MCF 10A (cell line): Measurements from ENCODE around the gene HOXB6. TPM values are rescaled to one million over a fixed set of nuclear protein-coding genes. Genes with fewer than 3 reads are reported as not detected.

Experiments
- BruUV-seq: library from RNA; stranded (reverse); fragments of 400-500 nt; replicated peaks from 2 replicates; lab custom pipeline; 2021; lab: Mats Ljungman, UMichigan
- CTCF ChIA-PET: fragments of 300-600 bp; sonication (Branson Sonifier 250); formaldehyde crosslinking; extraction: SDS; loops from one replicate; lab custom pipeline; 2021; ENCODE audit warnings: antibody characterized with exemption, inconsistent platforms; lab: Yijun Ruan, JAX
- POLR2A ChIA-PET: fragments of 300-600, 350-650 bp; sonication (Branson Sonifier 250); formaldehyde crosslinking; extraction: SDS; loops from one replicate; lab custom pipeline; 2020; ENCODE audit warnings: antibody characterized with exemption, inconsistent platforms; lab: Yijun Ruan, JAX
- DNase-seq: peaks from one replicate; pipeline ENCODE4 v3.0.0-alpha.2; 2018; ENCODE audit not compliant: unreplicated experiment
- H3K27ac Mint-ChIP-seq: one replicate; pipeline ENCODE4 v1.8.0; 2022; ENCODE audit warnings: mild to moderate bottlenecking, low read depth, mixed read lengths; ENCODE audit not compliant: unreplicated experiment
- H3K27me3 Mint-ChIP-seq: one replicate; pipeline ENCODE4 v1.8.0; 2022; ENCODE audit warnings: mixed read lengths; ENCODE audit not compliant: insufficient read depth, unreplicated experiment
- H3K36me3 Mint-ChIP-seq: one replicate; pipeline ENCODE4 v1.8.0; 2022; ENCODE audit warnings: mild to moderate bottlenecking, moderate library complexity, mixed read lengths; ENCODE audit not compliant: insufficient read depth, unreplicated experiment
- H3K4me1 Mint-ChIP-seq: one replicate; pipeline ENCODE4 v1.8.0; 2022; ENCODE audit warnings: mixed read lengths; ENCODE audit not compliant: insufficient read depth, unreplicated experiment
- H3K4me3 Mint-ChIP-seq: one replicate; pipeline ENCODE4 v1.8.0; 2022; ENCODE audit warnings: mild to moderate bottlenecking, moderate library complexity, mixed read lengths; ENCODE audit not compliant: unreplicated experiment
- H3K9me3 Mint-ChIP-seq: one replicate; pipeline ENCODE4 v1.8.0; 2022; ENCODE audit warnings: mixed read lengths; ENCODE audit not compliant: unreplicated experiment
- intact Hi-C: fragments of 100-400 bp; cut with micrococcal nuclease; formaldehyde crosslinking; loops from 2 replicates; pipeline ENCODE4 v1.14.1; 2022
- total RNA-seq: library from RNA; stranded (reverse); gene quantifications from 2 replicates; pipeline ENCODE4 v1.2.3, GENCODE V29; 2022
- TF ChIP-seq, protein P1 (sequence below): fragments of 200-600 bp; IDR thresholded peaks from one replicate; pipeline ENCODE4 v1.8.0; 2022; ENCODE audit warnings: antibody characterized with exemption, mild to moderate bottlenecking; ENCODE audit not compliant: unreplicated experiment

HOXB6 gene
- total RNA-seq, 1 experiment from 2014 or later = not detected

DNA sequence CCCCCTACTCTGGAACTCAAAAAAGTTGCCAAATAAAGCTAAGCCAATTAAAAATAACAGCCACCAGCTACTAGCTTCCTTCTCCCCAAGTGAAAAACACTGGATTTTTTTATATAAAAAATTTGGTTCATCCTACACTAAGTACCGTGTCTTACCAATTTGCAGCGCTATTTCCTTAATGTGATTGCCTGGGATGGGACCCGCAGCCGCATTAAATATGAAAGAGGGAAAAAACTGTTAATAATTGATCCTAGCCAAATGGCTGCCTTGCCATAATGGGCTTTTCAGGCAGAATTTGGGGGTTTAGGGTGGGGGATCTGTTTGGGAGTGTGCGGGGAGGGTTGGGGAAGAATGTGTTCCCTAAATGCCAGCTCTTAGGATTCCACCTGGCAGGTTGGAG is 19.3 kb upstream of the HOXB6 start:
- H3K9me3 Mint-ChIP-seq = no peaks in the 10 kb centered on the region
- DNase-seq = no peak
- intact Hi-C loops = no loop called here
- TF ChIP-seq, protein P1, sequence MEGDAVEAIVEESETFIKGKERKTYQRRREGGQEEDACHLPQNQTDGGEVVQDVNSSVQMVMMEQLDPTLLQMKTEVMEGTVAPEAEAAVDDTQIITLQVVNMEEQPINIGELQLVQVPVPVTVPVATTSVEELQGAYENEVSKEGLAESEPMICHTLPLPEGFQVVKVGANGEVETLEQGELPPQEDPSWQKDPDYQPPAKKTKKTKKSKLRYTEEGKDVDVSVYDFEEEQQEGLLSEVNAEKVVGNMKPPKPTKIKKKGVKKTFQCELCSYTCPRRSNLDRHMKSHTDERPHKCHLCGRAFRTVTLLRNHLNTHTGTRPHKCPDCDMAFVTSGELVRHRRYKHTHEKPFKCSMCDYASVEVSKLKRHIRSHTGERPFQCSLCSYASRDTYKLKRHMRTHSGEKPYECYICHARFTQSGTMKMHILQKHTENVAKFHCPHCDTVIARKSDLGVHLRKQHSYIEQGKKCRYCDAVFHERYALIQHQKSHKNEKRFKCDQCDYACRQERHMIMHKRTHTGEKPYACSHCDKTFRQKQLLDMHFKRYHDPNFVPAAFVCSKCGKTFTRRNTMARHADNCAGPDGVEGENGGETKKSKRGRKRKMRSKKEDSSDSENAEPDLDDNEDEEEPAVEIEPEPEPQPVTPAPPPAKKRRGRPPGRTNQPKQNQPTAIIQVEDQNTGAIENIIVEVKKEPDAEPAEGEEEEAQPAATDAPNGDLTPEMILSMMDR = no peak
- CTCF ChIA-PET = interaction anchor here (0.6 to 1.6 kb wide), 3 partner anchors 13 to 181 kb away, joined by 3 to 6 read pairs (median 3); no protein-coding TSS in a partner anchor
- no peak overlapping the region for H3K27ac Mint-ChIP-seq
- POLR2A ChIA-PET = interaction anchor here (0.7 kb wide), 1 partner anchor 188 kb away, joined by 3 read pairs; no protein-coding TSS in a partner anchor
- BruUV-seq = no TSS peak
- H3K27me3 Mint-ChIP-seq = peaks cover 99% of the 10 kb centered on the region
- H3K4me1 Mint-ChIP-seq = peaks cover 6% of the 10 kb centered on the region
- H3K36me3 Mint-ChIP-seq = peaks cover 7% of the 10 kb centered on the region
- H3K4me3 Mint-ChIP-seq = no peak overlapping the region

DNA sequence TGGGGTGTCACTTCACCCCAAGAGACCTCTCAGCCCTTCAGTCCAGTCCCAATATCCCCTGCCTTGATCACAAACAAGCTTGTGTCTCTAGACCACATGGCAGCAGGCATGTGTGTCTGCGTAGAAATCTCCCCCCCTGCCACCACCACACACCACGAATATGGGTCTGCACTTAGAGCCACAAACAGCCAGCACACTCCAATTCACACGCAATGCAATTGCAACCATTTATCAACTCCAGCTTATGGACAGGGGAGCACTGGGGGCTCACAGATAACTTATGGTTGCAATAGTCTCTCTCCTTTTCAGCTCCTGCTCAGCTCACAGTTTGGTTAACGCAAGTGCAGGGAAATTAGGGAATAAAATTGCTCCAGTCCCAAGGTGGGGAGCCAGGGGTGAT is 18.8 kb upstream of the HOXB6 start:
- Mint-ChIP-seq H3K4me3 (no peak overlapping the region), H3K4me1 (peaks cover 6% of the 10 kb centered on the region), H3K27me3 (peaks cover 99% of the 10 kb centered on the region), H3K27ac (no peak overlapping the region), H3K36me3 (peaks cover 7% of the 10 kb centered on the region), H3K9me3 (no peaks in the 10 kb centered on the region)
- POLR2A ChIA-PET = interaction anchor here (0.7 kb wide), 2 partner anchors 189 to 1665 kb away, joined by 3 read pairs; no protein-coding TSS in a partner anchor
- DNase-seq = no peak
- TF ChIP-seq, protein P1 = no peak
- intact Hi-C loops = no loop called here
- no TSS peak for BruUV-seq
- CTCF ChIA-PET = interaction anchor here (0.7 to 1.6 kb wide), 4 partner anchors 13 to 730 kb away, joined by 3 to 6 read pairs (median 3); no protein-coding TSS in a partner anchor

DNA sequence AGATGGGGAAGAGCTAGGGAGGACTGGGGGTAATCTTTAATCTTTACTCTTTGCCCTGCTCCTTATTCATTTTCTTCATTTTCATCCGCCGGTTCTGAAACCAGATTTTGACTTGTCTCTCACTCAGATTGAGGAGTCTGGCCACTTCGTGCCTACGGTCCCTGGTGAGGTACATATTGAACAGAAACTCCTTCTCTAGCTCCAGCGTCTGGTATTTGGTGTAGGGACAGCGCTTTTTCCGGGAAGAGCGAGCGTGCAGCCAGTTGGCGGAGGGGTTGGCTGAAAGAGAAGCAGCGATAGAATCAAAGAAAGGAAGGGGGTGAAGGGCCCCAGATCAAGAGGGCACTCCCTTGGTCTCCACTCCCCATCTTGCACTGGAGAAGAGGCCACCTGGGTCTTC is 18.1 kb upstream of the HOXB6 start:
- H3K4me1 Mint-ChIP-seq = peaks cover 6% of the 10 kb centered on the region
- no TSS peak for BruUV-seq
- DNase-seq = no peak
- H3K27ac Mint-ChIP-seq = no peak overlapping the region
- peaks cover 99% of the 10 kb centered on the region for H3K27me3 Mint-ChIP-seq
- peaks cover 7% of the 10 kb centered on the region for H3K36me3 Mint-ChIP-seq
- ChIA-PET CTCF (interaction anchor here (0.7 to 1.1 kb wide), 4 partner anchors 13 to 729 kb away, joined by 3 read pairs; no protein-coding TSS in a partner anchor), POLR2A (no interaction called here)
- H3K4me3 Mint-ChIP-seq = no peak overlapping the region
- TF ChIP-seq, protein P1 = no peak
- no peaks in the 10 kb centered on the region for H3K9me3 Mint-ChIP-seq
- intact Hi-C loops = no loop called here

DNA sequence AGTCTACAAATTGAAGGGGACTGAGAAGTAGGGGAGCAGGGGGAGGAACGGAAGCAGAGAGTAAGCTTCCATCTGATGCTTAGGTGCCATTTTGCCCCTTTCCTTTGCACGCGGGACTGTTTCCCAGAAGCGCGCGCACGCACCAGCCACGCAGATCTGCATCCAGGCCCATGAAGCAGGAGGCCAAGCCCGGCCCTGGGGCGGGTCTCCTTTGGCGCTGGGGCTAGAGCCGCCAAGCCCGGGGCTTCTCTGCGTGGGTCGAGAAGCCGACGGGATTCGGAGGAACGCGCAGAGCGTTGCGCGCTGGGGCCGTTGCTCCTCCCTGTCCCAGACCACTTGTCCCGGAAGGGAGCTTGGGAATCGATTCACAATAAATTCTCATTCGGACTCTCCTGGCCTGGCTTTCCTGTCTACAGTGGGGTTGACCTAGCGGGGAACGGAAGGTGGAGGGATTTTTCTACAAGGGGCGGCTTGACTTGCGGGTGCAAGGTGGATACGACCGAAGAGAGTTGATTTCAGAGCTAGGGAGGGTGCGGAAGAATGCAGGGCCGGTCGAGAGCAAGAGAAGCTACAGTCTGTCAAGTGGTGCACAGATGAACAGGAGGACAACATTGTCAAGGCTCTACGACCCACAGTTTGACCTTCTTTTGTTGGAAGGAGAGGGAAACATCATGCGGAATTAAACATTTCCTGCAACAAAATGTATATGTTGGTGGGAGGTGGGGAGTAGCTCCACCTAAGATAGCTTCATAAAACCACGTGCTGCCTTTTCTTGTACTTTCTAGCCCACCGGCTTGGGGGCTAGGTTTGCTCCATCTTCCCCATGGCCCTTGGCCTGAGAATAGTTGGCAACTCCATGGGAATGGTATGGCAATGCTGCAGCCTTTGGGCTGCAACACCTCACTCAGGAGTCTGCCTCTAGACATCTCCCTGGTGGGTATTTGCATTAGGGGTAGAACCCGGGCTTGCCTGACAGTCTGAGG is 16.9 kb upstream of the HOXB6 start:
- Mint-ChIP-seq H3K4me1 (peaks cover 10% of the 10 kb centered on the region), H3K36me3 (peaks cover 7% of the 10 kb centered on the region), H3K27ac (no peak overlapping the region), H3K27me3 (peaks cover 99% of the 10 kb centered on the region), H3K4me3 (no peak overlapping the region), H3K9me3 (no peaks in the 10 kb centered on the region)
- ChIA-PET CTCF (interaction anchor here (0.6 to 1.4 kb wide), 9 partner anchors 12 to 638 kb away, joined by 3 to 4 read pairs (median 4); no protein-coding TSS in a partner anchor), POLR2A (interaction anchor here (0.5 kb wide), 1 partner anchor 22 kb away, joined by 3 read pairs; no protein-coding TSS in a partner anchor)
- intact Hi-C loops = no loop called here
- no peak for DNase-seq
- TF ChIP-seq, protein P1 = no peak
- no TSS peak for BruUV-seq
